Kidney (tissue), 14 donors: Measurements from ENCODE around the gene APEX1. TPM values are rescaled to one million over a fixed set of nuclear protein-coding genes. Genes with fewer than 3 reads are reported as not detected.

Source experiments
- DNase-seq, 5 donors: peaks; one replicate each; pipeline ENCODE4 v3.0.0-alpha.2; 2013 to 2020
- FAIRE-seq: peaks from 2 replicates; lab custom pipeline; 2012; peaks lifted over from hg19 to GRCh38; lab: Jason Lieb, UNC
- H3K27ac ChIP-seq, 2 donors: one replicate each; pipeline ENCODE4 v1.7.0; 2013; ENCODE audit warnings: low read depth in 2 of 2, low read length in 2 of 2, inconsistent platforms in 1 of 2
- H3K27me3 ChIP-seq: one replicate; pipeline ENCODE4 v1.7.1; 2013; ENCODE audit warnings: low read length, inconsistent platforms; ENCODE audit not compliant: control insufficient read depth, insufficient read depth
- H3K36me3 ChIP-seq, 3 donors: one replicate each; pipeline versions ENCODE4 v1.7.0 to v1.7.1; 2013; ENCODE audit warnings: low read length in 3 of 3, control low read depth in 1 of 3, inconsistent platforms in 1 of 3; ENCODE audit not compliant: insufficient read depth in 3 of 3, control insufficient read depth in 2 of 3
- H3K4me1 ChIP-seq, 3 donors: one replicate each; pipeline versions ENCODE4 v1.7.0 to v1.7.1; 2013; ENCODE audit warnings: low read length in 3 of 3, inconsistent platforms in 1 of 3, low read depth in 1 of 3; ENCODE audit not compliant: control insufficient read depth in 2 of 3, insufficient read depth in 2 of 3
- H3K4me3 ChIP-seq, 3 donors: one replicate each; pipeline versions ENCODE4 v1.7.0 to v1.8.1; 2013; ENCODE audit warnings: low read length in 3 of 3, control low read depth in 1 of 3, inconsistent platforms in 1 of 3
- H3K9ac ChIP-seq, 3 donors: one replicate each; pipeline versions ENCODE4 v1.7.0 to v1.7.1; 2013; ENCODE audit warnings: low read length in 3 of 3, control low read depth in 1 of 3, inconsistent platforms in 1 of 3
- H3K9me3 ChIP-seq, 3 donors: one replicate each; pipeline versions ENCODE4 v1.7.0 to v1.7.1; 2013; ENCODE audit warnings: low read length in 3 of 3, control low read depth in 1 of 3, inconsistent platforms in 1 of 3; ENCODE audit not compliant: control insufficient read depth in 2 of 3, insufficient read depth in 1 of 3
- intact Hi-C: fragments of 100-400 bp; cut with DNase I; formaldehyde crosslinking; loops from one replicate; pipeline ENCODE4 v1.11.1; 2022
- polyA plus RNA-seq: library from polyadenylated mRNA; stranded (reverse); fragments of 350-450 nt; fragmentation: Illumina TruSeq; extraction: RNeasy Lipid Tissue Mini Kit (QIAGEN cat#74804); gene quantifications from one replicate; pipeline ENCODE4 v1.2.3, GENCODE V29; 2014; ENCODE audit warnings: low read depth, low replicate concordance; ENCODE audit not compliant: insufficient read depth
- total RNA-seq: library from RNA; stranded (reverse); fragmentation: NEBNext Ultra II Directional; extraction: Animal tissue kit (Norgen Biotek cat#: 25700); gene quantifications from one replicate; pipeline ENCODE4 v1.2.1, GENCODE V29; 2021
- TF ChIP-seq, protein P1 (sequence below): IDR thresholded peaks from 3 replicates; pipeline ENCODE4 v1.5.1; 2012; ENCODE audit warnings: mild to moderate bottlenecking, moderate library complexity, borderline replicate concordance; ENCODE audit not compliant: insufficient read depth; ENCODE audit errors: extremely low read depth
- donor health status: control.
- donor health status: control.
- donor health status: control.
- donor health status: control.
- donor health status: control.
- donor health status: DM: yes; HTN: yes; CAD: no.
- donor health status: Normal renal cell carcinoma (clear cell type).

The APEX1 gene
- total and polyA plus RNA-seq, 2 donors from 2014 or later = 109 to 119 TPM

DNA sequence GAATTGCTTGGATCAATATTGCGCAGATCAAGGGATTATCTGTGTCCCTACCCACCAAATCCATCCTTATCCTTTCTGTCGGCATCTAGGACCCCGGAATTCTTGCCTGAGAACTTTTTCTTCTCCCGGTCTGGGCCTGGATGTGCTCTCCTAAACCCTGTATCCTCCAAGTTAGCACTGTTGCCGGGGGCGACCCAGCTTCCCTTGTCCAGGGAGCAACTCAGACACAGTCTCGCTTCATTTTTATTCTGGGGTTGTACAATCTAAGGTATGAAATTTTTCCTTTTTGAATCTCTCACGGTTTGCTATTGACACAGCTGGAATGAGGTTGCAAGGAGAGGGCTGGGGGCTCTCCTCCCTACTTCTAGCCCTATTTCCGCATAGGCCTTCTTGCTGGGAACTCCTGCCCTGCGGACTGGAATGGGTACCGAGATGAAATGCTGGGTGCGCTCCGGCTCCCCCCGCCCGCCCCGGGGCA lies 13.8 kb downstream of the APEX1 start:
- peak overlapping the region; percentile 91 to 96 for H3K27ac ChIP-seq
- TF ChIP-seq, protein P1, sequence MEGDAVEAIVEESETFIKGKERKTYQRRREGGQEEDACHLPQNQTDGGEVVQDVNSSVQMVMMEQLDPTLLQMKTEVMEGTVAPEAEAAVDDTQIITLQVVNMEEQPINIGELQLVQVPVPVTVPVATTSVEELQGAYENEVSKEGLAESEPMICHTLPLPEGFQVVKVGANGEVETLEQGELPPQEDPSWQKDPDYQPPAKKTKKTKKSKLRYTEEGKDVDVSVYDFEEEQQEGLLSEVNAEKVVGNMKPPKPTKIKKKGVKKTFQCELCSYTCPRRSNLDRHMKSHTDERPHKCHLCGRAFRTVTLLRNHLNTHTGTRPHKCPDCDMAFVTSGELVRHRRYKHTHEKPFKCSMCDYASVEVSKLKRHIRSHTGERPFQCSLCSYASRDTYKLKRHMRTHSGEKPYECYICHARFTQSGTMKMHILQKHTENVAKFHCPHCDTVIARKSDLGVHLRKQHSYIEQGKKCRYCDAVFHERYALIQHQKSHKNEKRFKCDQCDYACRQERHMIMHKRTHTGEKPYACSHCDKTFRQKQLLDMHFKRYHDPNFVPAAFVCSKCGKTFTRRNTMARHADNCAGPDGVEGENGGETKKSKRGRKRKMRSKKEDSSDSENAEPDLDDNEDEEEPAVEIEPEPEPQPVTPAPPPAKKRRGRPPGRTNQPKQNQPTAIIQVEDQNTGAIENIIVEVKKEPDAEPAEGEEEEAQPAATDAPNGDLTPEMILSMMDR = no peak
- peaks cover 0 to 16% (median 9%) of the 10 kb centered on the region in 3 donors for H3K4me1 ChIP-seq
- no peaks in the 10 kb centered on the region for H3K9me3 ChIP-seq
- DNase-seq (peak in 1 of 5 donors; percentile 42), FAIRE-seq (no peak)
- intact Hi-C loops = no loop called here
- H3K4me3 ChIP-seq = peak overlapping the region; percentile 75 to 100 (median 94)
- H3K27me3 ChIP-seq = no peaks in the 10 kb centered on the region
- peak overlapping the region in 1 of 3 donors; percentile 93 for H3K9ac ChIP-seq
- H3K36me3 ChIP-seq = peaks cover 0 to 7% (median 1%) of the 10 kb centered on the region in 3 donors

DNA sequence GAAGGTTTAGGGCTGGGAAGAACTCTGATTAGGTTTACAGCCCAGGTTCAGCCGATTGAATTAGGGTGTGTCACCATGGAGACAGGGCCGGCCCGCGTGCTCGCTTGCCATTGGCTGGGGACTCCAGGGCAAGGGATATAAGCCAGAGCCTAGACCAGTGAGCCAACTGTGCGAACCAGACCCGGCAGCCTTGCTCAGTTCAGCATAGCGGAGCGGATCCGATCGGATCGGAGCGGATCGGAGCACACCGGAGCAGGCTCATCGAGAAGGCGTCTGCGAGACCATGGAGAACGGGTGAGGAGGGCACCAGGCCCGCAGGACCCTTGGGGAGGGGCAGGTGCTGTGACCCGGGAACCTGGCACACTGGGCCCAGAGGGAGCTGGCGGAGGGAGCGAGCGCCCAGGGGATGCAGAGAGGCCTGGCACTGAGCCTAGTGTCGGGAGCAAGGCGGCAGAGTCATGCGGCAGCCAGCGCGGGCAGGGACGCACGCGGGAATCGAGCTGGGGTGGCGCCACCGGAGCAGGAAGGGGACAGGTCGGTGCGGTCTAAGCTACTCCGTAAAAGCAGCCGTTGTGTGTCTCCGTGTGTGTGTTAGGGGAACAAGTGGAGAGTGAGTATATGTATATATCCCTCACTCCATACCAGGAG lies 14.3 kb downstream of the APEX1 start, which contains the start of gene PNP:
Gene PNP (plus strand): TSS at position 165 of the 648 bp plus-strand sequence. CDS start 119 bp downstream, at position 284.
- intact Hi-C loops = no loop called here
- Histone ChIP-seq H3K4me1 (peaks cover 0 to 16% (median 9%) of the 10 kb centered on the region in 3 donors), H3K36me3 (peaks cover 0 to 13% (median 7%) of the 10 kb centered on the region in 3 donors), H3K9me3 (no peaks in the 10 kb centered on the region), H3K27ac (peak within 1 kb of the TSS; percentile 91 to 96), H3K9ac (peak within 1 kb of the TSS; percentile 65 to 93 (median 88)), H3K4me3 (peak within 1 kb of the TSS; percentile 75 to 100 (median 94)), H3K27me3 (no peaks in the 10 kb centered on the region)
- DNase-seq (peak; percentile 89 to 96 (median 93)), FAIRE-seq (no peak)
- TF ChIP-seq, protein P1 = no peak

DNA sequence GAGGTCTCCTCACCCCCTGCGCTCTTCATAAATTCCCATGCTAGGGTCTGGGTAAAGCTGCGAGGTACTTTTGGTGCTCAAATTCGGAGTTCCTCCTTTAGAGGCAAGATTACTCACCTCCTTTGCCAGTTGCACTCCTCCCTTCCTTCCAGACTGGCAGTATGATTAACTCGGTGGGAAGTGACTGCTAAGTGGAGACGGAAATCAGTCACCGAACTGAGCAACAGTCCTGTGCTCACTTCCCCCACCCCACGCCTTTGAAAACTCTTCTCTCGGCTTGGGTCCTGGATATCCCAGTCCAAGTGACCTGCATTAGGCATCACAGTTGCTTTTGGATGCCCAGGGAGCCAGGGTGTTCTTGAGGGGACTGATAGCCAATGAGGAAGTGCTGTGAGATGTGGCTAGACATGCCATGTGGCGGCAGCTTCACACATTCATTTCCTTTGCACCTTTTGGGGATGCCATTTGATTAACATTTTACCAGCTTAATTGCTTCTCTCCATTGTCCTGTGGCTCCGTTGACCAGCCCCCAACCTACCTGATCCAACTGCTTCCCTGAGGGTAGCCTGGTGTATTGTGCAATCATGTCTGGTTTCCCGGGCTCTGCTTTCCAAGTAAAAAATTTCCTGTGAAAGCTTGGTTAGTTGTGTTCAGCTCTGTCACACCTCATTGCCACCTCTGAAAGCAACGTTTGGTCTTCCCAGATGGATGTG lies 15.0 kb downstream of the APEX1 start:
- Histone ChIP-seq H3K4me1 (peaks cover 0 to 16% (median 9%) of the 10 kb centered on the region in 3 donors), H3K27me3 (no peaks in the 10 kb centered on the region), H3K27ac (peak overlapping the region; percentile 91 to 96), H3K36me3 (peaks cover 0 to 19% (median 13%) of the 10 kb centered on the region in 3 donors), H3K9ac (peak overlapping the region; percentile 65 to 93 (median 88)), H3K9me3 (no peaks in the 10 kb centered on the region), H3K4me3 (peak overlapping the region; percentile 75 to 100 (median 94))
- intact Hi-C loops = no loop called here
- FAIRE-seq = no peak
- peak; percentile 43 to 79 (median 69) for DNase-seq
- TF ChIP-seq, protein P1 = no peak
